Hepatic stellate cell (primary cell): ENCODE data around the gene ISY1.
A peak's percentile ranks its signal among the peaks of the same experiment; 100 is the strongest.
"Not testable (repeated sequence)": the region's sequence is repeated elsewhere in the genome, so short reads cannot be mapped to it uniquely, and the experiment has no call there.

Experiments used
- DNase-seq: peaks from one replicate; pipeline ENCODE4 v3.0.0; 2011; ENCODE audit warnings: low spot score

Gene ISY1

DNA sequence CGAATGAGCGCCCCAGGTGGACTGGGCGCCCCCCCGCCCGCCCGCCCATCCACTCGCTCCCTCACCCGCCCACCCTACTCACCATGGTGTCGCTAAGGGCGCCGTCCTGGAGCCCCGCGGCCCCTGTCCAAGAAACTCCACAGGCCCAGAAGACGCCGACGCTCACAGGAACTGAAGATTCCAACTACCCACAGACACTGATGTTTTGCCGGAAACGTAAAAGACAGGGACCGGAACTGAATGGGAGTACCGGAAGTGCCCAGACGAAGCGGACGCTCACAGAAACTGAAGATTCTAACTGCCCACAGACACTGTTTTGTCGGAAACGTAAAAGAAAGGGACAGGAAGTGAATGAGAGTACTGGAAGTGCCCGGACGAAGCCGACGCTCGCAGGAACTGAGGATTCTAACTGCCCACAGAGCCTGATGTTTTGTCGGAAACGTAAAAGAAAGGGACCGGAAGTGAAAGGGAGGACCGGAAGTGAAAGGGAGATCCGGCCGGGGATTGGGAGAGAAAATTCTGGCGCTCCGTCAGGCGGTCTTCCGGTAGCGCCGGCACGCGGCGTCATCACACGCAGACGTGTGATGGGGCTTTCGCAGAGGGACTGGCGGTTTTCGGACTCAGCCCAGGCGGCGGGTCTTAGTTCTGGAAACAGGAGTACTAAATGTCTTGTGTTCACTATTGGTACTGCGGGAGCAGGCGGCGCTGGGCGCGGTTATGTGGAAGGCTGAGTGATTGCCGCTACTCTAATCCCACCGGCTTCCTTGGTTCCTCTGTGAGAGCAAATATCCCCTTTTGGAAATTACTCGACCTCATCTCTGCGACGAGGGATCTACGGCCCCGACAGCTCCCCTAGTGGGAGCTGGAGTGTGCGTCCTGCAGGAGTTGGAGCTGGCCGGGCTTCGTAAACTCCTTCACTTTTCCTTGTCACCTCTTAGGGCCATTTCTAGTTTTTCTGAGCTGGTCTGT is at the start of gene ISY1:
ISY1 (minus strand) TSS at position 173 of the 969 bp plus-strand sequence; CDS start at position 85, 88 bp downstream.
- DNase-seq = peak; percentile 96

DNA sequence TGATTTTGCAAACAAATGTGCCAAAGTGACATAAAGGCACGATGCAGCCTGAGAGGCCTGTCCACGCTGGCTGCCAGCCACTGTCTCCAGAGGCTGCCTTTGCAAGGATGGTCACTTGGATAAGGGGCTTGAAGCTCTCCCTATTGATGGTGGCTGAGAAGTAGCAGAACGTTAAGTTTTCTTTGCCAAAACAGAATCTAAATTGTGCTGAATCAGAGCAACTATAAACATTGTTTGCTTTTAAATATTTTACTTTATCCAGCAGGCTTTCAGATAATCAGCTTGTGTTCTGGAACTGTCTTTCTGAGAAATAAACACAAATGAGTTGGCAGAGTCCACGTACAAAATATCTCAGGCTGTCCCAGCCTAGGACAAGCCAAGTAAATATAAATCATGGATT is 46.6 kb upstream of the ISY1 start:
- DNase-seq = no peak

DNA sequence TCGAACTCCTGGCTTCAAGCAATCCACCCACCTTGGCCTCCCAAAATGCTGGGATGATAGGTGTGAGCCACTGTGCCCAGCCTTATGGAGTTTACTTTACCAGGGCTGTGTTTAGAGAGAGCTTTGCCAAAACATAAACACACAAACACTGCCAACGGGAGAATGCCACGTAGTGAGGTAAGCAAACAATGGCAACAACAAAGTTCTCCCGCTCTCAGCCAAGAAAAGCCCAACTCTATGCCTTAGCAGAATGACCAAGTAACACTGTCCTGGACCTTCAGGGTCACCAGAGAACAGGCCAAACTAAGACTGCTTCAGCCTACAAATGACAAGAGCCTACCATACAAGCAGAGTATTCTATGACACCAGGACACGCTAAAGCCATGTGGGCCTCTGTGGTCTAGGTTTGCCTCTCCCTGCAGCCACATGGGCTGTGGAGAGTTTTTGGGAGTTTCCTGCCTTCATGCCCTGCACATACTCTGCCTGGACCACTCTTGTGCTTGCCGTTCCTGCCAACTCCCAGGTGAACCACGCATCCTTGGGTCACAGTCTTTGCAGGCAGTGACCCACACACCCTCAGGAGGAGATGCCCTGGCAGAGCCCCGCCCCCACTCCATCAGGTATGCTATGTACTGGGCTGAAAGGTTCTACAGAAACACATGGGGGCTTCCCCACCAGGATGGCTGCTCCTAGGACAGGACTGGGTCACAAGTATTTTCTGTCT is 44.4 kb upstream of the ISY1 start:
- DNase-seq = no peak

DNA sequence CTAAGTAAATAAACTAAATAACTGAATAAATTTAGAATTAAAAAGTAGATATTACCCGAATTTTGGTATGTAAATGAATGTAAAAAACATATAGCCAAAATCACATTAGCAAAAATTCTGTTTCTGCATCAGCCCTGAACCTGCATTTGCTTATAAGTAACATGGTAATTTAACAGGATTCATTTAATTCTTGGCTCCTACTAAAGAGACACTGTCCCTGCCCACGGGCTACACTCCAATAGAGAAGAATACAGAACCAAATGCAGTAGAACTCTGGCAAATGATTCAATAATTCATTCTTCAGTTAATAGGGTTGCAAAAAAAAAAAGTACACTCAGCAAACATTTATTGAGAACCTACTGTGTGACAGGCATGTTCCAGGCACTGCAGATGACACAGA is 43.6 kb upstream of the ISY1 start:
- DNase-seq = no peak

DNA sequence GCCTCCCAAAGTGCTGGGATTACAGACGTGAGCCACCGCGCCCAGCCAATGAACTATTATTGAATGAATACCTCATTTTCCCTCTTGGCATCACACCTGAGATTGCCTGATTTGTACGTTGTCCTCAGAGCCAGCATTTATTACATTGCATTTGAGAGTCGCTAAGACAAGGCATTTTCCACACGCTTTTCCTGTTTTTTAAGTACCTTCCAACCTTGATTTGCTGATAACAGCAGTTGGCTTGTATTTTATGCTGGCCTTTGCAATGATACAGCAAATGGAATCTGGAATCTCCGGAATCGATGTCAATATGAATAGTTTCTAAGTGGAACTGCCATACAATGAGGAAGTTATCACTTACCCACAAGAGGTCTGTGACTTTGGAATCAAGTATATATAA is 38.5 kb upstream of the ISY1 start:
- DNase-seq = no peak

DNA sequence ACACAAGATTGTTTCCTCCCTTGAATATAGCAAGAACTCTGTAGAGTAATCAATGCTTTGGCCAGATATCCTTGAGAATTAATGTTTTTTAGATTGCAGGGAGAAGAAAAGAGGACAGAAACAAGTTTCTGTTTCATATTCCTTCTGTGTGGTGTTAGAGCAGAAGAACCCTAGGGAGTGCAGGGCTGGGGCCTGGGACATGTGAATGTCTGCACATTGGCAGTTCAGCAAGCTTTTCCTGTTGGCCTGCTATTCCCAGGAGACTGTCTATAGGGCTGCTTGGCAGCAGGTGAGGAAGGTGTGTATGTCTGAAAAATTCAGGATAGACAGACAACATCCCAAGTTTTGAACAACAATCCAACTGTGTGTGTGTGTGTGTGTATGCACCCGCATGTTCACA is 36.5 kb upstream of the ISY1 start:
- no peak for DNase-seq

DNA sequence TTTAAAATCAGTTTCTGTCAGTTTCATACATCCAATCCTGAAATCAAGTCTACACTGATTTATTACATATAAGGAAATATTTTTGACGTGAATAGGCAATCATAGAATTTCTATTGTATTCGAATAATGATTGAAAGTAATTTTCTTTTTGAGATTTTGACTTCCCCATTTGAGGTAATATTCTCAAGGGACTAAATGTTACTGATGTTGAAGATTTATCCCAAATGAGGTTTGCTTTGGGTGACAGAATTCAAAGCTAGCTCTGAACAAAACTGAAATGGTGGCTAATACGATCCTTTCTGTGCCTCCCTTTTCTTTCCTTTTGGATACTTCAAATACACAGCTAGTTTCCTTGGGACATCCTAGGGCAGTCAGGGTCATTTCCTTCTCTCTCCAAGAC is 35.7 kb upstream of the ISY1 start:
- no peak for DNase-seq

DNA sequence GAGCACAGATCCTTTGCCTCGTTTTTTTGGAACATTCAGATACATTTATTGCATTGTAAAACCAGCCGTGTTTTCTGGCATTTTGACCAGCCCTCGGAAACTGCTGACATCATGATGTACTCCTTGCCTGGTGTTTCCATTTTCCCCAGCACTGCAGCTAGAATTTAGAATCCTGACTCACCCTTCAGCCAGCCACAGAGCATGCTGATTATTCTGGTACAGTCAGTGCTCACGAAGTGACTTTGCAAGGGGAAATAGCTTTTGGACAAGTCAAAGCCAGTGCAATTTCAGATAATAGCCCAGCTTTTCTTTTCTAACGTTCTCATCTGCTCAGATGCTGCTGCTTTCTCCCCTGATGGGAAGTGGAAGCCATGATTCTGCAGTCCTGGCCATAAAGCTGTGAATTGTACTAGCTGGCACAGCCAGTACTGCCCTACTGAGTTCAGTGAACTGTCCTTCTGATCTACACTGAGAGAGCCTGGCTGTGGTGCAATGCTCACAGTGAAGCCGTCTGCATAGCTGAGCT is 34.9 kb upstream of the ISY1 start:
- DNase-seq = peak; percentile 86

DNA sequence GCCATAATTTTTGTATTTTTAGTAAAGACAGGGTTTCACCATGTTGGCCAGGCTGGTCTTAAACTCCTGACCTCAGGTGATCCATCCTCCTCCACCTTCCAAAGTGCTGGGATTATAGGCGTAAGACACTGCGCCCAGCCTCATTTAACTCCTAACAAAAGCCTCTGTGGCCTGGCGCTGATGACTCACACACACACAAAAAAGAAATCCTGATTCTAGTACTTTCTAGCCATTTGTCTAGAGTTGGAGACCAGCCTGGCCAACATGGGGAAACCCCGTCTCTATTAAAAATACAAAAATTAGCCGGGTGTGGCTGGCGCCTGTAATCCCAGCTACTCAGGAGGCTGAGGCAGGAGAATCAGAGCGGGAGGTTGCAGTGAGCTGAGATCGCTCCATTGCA is 28.9 kb upstream of the ISY1 start:
- not testable (repeated sequence) for DNase-seq

DNA sequence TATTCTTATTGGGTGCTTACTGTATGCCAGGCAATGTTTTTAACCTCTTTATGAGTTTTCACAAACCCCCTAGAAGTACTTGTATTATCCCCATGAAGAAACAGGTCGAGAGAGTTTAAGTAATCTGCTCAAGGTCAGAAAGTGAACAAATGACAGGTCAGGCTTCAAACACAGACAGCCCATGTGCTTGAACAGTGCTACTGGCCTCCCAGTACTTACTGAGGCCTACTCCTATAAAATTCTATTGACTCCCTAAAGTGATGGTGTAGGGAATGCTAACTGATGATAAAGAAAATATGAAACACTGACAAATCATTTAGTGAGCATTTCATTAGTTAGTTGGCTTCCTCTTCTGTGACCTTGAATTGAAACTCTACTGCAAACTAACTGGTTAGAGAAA is 27.0 kb upstream of the ISY1 start:
- DNase-seq = no peak

DNA sequence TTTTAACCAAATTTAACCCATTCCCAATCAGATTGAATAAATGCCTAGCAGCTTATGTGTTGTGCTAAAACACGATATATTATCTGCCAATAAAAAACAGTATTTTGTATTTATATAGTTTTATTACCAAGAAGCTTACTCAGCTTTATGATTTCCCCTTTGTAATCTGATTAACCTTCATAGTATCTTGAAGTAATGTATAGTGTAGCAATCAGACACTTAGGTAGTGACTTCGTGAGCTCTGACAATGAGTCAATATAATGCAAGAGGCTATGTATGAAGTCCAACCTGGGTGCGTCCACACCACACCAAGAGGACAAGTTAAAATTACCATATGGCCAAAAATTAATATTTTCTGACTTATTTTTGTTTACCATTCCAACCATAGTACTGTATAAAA is 24.9 kb upstream of the ISY1 start:
- DNase-seq = no peak

DNA sequence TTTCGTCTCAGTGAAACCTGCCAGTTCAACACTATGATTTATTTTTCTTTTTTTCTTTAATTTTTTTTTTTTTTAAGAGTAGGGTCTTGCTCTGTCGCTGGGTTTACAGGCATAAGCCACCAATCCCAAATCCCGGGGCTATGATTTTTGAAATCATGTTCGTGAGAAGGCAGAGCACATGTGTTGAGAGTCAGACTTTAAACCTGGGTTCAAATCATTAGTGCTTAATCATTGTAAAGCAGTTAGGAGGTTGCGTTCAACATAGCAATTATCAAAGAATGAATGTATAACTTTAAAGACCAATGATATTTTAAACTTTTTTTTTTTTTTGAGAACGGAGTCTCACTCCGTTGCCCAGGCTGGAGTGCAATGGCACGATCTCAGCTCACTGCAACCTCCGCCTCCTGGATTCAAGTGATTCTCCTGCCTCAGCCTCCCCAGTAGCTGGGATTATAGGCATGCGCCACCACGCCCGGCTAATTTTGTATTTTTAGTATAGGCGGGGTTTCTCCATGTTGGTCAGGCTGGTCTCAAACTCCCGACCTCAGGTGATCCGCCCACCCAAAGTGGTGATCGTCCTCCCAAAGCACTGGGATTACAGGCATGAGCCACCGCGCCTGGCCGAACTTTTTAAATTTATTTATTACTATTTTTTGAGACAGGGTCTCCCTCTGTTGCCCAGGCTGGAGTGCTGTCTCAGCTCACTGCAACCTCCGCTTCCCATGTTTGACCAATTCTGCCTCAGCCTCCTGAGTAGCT is 24.1 kb upstream of the ISY1 start:
- not testable (repeated sequence) for DNase-seq

DNA sequence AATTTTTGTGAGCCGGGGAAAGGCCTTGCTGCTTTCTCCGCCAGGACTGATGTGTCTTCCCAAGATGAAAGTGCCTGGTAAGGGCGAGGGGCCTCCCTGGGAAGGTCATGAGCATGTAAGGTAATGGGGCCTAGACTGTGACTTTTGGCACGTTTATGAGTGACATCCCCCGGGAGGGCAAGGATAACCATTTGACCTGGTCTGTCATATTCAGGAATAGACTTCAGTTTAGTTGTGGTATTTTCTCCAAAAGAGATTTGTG is 23.5 kb upstream of the ISY1 start:
- no peak for DNase-seq

DNA sequence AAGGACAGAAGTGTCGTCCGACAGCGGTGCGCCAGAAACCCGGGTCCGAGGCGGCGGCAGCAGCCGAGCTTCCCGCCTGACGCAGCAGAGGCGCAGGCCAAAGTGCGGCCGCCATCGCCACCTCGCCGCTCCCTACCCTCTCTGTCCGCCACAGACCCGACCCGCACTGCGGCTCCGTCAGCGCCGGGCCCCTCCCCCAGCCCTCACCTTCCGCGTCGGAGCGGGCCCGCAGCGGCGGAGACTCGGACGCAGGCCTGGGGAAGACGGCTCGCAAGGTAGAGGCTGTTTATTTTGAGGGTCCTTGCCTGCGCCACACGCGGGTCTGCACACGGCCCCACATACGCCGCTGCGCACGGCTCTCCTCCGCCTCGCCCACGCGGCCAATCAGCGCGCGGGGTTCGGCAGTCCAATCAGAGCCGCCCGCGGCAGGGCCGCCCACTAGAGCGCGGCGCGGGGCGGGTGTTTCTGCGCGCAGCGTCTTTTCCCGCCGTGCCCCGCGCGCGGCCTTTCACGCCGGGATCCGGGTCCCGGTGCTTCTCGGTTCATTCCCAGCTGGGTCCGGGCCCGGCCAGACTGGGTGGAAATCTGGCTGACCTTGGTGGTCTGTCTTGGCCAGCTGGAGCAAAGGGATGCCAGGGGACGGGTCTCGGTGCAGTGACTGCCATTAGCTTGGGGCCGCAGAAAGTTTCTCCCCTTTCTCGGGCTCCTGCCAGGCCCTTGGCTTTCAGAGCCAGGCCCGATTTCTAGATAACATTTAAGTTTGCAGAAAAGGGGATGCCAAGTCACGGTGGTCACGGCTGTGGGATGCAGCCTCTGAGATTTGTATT is 22.9 kb upstream of the ISY1 start, which contains the start of gene CNBP:
CNBP (minus strand) TSS at position 328 of the 827 bp plus-strand sequence. CDS start 12,139 bp downstream, outside the sequence.
- peak; percentile 99 for DNase-seq

DNA sequence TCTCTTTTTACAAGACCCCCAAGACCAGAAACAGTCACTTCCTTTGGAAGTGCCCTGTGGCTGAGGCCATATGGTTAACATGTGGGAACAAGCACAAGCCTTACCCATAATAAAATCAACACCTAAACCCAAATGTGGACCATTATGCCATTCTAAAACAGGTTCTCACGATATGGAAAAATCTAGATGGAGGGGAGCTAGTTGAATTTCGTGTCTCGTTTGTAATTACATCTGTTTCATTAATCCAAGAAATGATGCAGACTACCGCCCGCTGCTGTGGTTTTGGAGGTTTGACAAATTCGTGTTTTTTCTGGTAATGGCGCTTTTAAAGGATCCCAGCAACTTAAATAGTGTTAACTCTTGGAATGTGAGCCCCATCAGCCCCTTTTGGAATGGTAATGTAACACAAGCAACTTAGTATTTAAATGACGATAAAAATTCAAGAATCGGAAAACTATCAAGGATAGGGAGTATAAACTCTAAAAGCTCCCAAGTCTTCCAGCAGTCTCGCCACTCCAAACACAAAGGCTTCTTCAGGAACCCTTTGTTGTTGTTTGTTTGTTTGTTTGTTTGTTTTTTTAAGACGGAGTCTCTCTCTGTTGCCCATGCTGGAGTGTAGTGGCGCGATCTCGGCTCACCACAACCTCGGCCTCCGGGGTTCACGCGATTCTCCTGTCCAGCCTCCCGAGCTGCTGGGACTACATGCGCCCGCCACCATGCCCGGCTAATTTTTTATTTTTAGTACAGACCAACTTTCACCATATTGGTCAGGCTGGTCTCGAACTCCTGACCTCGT is 21.7 kb upstream of the ISY1 start:
- DNase-seq = no peak

DNA sequence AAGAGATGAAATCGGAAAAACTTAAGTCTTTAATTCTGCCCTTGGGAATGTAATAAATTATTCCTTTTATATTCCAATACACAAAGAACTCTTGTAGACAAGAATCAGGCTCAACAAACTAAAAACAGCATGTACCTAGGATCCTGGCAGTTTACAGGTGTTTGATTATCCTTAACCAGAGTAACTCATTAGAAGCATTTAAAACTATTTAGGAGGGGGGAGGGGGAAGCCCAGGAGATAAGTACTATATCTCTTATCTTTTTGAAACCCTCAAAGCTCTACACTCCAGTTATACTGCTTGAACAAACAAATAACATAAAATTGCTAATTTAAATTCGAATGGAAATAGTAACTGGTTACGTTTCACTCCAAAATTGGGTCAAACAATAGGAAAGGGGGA is 21.0 kb upstream of the ISY1 start:
- DNase-seq = no peak

DNA sequence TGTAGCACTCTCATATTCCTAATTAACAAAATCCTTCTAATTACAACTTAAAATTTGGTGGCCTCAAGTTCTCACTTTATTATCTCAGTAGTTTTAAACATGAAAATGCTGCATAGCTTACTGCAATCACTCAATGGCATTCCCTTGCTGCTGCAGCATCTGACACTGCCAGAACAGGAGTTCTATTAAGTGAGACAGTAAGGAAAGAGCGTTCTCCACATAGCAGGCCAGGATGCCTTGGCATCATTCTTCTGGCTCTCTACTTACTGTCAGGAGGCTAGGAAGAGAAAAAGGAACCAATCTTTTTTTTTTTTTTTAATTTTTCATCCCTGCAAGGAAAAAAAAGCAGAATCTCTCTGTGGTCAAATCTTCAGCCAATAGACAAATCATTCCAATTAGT is 19.6 kb upstream of the ISY1 start:
- DNase-seq = no peak

DNA sequence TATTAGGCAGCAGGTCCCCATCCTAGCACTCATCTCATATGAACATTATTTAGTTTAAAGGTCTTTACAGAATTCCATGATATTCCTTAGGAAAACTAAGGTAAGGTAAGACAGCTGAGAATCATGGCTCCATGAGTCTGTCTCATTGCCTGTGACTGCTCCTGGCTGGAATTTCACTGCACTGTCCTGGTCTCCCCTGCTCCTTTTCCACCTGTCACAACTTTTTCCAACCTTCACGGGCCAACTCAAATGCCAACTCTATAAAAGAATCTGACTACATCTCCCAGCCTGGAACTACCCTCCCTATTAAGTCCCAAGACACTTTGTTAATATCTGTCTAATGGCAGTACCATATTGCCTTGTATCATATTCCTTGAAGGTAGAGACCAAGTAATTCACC is 15.2 kb upstream of the ISY1 start:
- no peak for DNase-seq

DNA sequence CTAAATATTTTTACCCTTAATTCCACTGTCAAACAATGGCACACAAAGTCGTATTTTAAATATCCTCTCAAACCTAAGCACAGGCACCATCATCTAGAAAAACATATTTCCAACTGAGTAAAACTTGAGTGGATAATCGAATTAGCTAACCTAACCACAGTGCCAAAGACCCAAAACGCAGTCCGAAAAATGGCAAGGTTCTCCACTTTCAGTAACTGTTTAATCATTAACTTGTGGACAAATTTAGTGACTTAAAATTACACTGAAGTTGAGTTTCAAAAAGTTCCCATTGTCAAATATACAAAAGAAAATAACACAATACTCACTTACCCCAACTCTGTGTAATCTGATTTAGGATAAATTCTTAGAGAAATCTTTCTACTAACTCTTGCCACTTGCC is 12.9 kb upstream of the ISY1 start:
- no peak for DNase-seq

DNA sequence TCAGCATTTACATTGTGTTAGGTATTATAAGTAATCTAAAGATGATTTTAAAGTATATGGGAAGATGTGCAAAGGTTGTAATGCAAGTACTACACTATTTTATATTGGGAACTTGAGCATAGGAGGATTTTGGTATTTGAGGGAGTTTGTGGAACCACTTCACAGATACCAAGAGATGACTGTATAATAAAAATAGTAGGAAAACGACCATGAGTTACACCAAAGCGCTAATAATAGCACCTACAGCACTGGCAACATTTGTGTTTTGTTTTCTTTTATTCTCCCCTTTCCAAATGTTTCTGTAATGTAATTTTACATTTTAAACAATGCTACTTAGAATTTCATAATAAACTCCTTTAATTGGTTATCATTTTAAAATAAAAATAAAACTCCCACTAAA is 12.3 kb upstream of the ISY1 start:
- DNase-seq = no peak
